Activated CD4-positive, alpha-beta T cell treated with anti-CD3 and anti-CD28 coated beads for 48 hours (primary cell): Measurements from ENCODE around the gene S100A13.

ENCODE experiments used
- DNase-seq: peaks from one replicate; pipeline ENCODE4 v3.0.0-alpha.2; 2020

S100A13 gene

DNA sequence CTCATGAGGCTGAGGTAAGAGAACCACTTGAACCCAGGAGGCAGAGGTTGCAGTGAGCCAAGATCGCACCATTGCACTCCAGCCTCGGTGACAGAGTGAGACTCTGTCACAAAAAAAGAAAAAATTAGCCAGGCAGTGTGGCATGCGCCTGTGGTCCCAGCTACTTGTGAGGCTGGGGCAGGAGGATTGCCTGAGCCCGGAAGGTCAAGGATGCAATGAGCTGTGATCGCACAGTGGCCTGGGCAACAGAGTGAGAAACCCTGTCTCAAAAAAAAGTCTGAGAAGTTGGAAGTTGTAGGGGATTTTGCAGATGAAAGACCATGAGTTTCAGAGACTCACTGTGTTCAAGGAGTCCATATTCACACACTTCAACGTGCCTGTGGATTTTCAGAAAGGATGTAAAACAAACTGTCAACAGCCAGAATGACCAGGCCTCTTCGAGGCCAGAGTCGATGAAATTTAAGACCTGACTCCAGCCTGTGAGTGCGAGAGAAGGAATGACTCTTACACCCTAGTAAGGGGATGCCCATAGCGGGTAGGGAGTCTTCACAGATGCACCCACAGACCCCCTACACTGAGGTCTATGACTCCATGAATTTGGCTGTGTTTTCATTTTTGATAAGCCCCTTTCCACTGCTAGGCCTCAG lies 2.2 kb downstream of the S100A13 start:
- DNase-seq, result no peak

- no peak for DNase-seq
Observed at GRCh38 chr1:153623101-153623500, 4.2 kb downstream of the S100A13 start.

- no peak for DNase-seq
Observed at GRCh38 chr1:153619171-153619570, 8.1 kb downstream of the S100A13 start.

DNA sequence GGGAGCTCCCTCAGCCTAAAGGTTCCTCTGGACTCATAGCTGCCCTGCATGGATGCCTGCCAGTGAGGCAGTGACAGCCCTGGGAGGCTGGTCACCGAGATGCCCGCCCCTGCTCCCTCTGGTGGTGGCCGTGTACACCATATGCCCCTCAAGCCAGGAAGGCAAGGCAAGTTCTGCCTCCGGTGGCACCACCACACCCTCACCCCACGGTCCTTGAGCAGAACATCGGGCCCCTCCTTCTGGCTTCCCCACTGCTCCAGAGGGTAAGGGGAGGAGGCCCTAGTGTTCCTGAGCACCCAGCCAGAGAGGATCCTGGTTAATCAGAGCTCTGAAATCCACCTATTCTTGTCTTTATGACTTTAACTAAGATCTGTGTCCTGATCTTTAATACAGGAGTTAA lies 9.6 kb downstream of the S100A13 start:
- DNase-seq, result no peak

DNA sequence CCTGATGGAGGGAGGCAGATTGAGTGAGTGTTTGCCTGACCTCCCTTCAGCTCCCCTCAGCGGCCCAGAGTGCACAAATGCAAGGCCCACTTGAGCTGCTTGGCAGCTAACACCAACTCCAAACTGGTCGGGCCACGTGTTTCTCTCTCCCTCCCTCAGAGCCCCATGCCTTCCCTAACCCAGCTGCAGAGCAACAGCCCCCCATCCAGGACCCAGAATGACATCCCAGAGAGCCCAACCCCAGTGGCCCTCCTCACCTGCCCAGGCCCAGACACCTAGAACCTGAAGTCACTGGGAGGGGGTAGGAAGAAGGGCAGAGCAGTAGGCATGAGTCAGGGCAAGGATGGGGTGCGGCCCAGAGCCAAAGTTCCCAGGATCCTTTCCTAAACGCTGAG lies 10.4 kb downstream of the S100A13 start:
- no peak for DNase-seq

DNA sequence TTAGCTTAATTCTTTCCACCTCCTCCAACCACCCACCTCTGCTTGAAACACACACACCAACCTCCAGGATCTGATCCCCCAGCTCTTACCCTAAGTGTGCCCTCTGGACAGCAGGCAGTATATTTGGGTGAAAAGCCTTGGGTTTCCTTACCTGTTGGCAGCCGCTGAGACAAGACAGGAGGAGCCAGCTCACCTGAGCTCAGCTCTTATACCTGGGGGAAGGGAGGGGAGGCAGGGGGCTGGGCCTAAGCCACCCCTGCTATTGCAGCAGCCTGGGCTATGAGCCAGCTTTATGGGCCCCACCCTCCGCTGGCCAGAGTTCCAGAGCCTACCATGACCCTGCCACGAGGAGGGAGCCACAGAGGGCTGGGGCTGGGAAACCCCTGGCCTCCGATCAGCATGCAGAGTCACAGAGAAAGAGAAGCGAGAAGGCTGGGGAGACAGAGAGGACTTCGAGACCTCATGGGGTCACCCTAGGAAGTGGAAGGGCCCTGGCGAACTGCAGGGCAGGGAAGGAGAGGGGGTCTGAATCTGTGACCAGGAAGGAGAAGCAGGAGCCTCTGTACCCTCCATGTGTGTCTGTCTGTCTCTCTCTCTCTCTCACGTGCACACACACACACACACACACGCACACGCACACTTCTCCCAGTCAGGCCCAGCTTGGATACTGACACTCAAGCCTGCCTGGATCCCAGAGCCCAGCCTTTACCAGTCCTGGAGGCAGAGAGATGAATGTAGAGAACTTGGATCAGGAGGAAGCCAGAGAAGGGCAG lies 11.0 kb downstream of the S100A13 start, which contains the start of gene S100A14:
Gene S100A14 (minus strand): TSS at position 182 of the 773 bp plus-strand sequence. CDS start 467 bp downstream, outside the sequence.
- no peak for DNase-seq

DNA sequence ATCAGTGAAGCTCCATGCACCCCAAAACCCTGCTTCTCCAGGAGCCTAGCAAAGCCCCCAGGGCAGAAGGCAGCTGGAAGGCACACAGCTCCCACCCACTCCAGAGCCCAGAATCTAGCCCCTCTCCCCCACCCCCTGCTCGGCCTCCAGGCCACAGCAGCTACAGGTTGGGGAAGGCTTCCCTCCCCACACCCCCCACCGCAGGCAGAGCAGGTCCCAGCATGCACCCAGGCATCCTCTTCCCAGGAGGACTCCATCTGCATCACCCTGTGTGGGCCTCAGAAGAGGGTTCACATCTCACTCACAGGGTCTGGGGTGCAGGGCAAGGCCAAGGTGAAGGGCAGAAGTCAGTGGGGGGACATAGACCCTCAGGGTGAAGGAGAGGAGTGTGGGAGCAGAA lies 11.9 kb downstream of the S100A13 start:
- DNase-seq, result no peak

DNA sequence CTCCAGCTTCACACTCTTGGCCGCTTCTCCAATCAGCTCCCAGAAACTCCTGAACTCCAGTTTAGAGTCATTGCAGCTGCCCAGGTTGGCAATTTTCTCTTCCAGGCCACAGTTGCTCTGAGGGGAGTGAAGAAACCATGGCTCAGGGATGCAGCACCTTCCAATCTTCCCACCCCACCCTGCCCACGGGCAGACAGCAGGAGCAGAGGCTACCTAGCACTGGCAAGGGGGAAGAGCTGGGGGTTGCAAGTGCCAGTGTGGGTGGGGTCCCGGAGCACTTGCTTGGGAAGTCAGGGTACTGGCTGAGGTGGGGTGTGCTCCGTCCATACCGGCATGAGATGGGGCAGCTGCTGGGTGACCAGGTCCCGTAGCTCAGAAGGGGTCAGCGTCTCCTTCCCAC lies 12.4 kb downstream of the S100A13 start:
- DNase-seq, result no peak

DNA sequence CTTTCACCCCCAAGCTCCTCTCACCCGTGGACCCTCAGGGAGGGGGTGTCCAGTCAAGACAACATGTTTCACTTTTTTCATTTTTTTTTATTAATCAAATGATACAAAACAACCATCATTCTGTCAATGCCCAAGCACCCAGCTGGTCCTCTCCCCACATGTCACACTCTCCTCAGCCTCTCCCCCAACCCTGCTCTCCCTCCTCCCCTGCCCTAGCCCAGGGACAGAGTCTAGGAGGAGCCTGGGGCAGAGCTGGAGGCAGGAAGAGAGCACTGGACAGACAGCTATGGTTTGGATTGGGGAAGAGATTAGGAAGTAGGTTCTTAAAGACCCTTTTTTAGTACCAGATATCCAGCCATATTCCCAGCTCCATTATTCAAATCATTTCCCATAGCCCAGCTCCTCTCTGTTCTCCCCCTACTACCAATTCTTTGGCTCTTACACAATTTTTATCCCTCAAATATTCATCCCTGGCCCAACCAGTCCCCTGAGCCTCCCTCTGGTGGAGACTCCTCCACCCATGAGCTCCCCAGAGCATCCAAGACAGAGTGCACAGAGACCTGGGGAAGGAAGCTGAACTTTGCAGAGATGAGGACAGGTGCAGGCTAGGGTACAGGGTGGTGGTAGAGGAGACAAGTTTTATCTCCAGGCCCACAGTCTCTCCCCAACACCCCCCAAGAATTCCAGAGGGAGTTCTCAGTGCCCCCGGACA lies 13.0 kb downstream of the S100A13 start:
- DNase-seq, result no peak

- no peak for DNase-seq
Observed at GRCh38 chr1:153613406-153613805, 13.9 kb downstream of the S100A13 start.

GRCh38 chr1:153612755-153613331 lies 14.5 kb downstream of the S100A13 start, which contains the start of gene S100A16:
S100A16 (minus strand) TSS chr1:153613137; CDS start chr1:153608151, 4,986 bp downstream.
- no peak for DNase-seq

GRCh38 chr1:153612111-153612754 lies 15.1 kb downstream of the S100A13 start:
- no peak for DNase-seq

GRCh38 chr1:153611356-153611755 lies 15.9 kb downstream of the S100A13 start:
- DNase-seq, result no peak

GRCh38 chr1:153610811-153611301 lies 16.4 kb downstream of the S100A13 start:
- DNase-seq, result no peak

- no peak for DNase-seq
Observed at GRCh38 chr1:153610334-153610733, 17.0 kb downstream of the S100A13 start.

DNA sequence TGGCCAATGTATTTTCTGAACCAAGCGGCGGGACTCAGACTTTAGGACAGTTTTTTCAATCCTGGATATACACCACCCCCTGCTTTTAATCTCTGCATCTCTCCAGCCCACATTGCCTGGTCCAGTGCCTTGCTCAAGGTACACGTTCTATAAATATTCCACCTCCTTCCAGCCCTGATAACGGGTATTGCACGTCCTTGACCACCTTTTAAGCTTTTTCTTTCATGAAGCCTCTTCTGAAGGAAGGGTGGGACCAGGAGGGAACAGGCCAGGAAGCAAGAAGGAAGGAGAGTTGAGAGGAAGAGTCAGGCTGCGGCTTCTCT lies 17.8 kb downstream of the S100A13 start:
- no peak for DNase-seq

DNA sequence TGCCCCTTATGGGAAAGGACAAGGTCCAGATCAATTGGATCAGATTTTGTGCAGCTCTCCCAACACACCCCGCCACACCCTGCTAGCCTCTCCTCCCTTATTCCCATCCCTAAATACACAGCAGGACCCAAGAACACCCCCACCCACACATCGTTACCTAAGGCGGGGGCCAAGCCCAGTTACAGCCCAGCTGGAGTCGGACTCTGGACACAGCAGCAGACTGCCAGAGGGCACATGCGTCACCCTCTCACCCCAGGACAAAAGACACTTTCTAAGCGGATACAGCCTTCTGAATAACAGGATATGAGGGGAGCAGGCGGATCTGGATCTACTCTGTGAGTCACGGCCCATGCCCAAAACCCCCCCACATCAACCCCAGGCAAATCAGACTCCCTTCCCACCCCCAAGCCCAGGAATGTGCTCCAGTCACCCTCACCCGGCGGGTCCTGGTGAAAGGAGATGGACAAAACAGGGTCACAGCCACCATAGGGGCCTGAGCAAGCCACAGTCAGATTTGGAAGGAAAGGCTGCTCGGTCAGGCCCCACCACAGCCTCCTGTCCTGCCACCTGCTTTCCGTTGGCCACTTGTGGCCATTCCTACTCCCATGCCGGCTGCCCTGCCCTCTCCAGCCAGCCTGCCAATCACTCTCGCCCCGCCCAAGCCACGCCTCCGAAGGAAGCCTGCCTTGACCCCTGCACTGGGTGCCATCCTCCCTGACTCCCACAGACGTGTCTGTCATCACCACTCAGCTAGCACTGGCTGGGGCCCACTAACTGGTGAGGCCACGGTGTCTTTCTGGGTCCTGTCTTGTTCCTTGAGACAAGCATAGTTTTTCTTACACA lies 18.3 kb downstream of the S100A13 start:
- no peak for DNase-seq

DNA sequence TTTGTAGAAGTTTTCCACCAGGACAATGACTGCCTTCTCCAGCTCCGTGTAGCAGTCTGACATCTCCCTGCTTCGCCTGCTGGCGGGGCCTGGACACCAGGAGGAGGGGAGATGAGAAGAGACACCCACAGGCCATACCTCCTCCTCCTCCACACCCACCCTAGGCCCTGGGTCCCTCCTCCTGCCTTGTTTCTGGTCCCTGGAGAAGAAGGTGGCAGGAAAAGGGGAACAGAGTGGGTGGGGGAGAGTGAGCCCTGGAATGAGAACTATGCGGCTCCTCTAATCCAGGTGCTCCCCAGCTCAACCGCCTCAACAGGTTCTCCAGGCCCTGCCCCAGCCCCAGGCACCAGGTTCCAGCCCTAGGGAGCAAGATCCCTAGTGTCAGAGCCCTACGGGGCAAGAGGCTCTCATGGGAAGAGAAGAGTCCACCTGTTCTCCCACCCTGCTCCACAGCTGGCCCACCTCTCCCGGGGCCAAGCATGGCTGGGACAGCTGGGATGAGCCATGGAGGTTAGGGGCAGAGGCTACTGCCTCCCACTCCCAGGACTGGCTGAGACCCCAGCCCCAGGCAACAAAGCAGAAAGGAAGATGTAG lies 19.1 kb downstream of the S100A13 start:
- DNase-seq, result no peak

- no peak for DNase-seq
Observed at GRCh38 chr1:153607381-153607780, 19.9 kb downstream of the S100A13 start.

GRCh38 chr1:153606194-153606593 lies 21.1 kb downstream of the S100A13 start:
- DNase-seq, result no peak

GRCh38 chr1:153602749-153603148 lies 24.6 kb downstream of the S100A13 start:
- no peak for DNase-seq
